Measurements from ENCODE around the gene HOXB4. TPM values are rescaled to one million over a fixed set of nuclear protein-coding genes. Genes with fewer than 3 reads are reported as not detected.

HOXB4 gene
- total RNA-seq, 2 experiments from 2014 or later = 0.16 to 0.17 TPM

DNA sequence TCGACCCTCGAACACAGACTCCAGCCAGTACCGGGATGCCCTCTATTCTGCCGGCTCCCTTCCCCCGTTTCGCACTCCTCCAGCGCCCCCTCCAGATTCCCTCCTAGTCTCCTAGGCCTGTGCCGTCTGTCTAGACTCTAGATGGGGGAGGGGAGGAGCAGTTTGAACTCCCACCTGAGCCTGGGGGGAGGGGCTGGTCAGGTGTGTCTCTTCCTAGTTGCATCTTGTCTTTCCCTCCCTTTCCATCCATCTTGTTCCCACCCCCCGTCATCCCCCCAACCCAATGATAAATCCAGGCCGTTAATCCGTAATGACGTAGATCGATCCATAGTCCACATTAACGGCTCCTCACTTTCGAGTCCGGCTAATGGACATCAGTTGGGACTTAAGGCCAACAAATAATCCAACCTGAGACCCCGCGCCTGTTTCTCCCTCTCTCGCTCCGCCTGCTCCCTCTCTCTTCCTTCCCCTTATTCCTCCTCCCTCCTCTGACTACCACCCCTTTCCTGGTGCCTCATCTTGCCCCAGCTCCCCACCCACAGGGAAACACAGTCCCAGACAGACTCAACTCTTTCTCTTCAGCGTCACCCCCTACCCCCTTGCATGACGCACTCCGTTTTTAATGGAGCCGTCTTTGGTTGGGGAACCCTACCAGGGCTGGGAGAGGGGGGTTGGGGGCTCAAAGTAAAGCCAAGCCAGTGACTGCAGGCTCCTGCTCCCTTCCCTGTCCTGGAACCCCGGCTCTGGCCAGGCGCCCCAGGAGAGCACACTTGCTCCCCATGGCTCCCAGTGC, 18.8 kb upstream of the HOXB4 start:
- no peaks in the 10 kb centered on the region for H3K36me3 Mint-ChIP-seq (ENCODE audit: low read depth)
- CTCF ChIA-PET = interaction anchor here (0.9 to 5.0 kb wide), 3 partner anchors 22 to 261 kb away, joined by 3 to 24 read pairs (median 4); no protein-coding TSS in a partner anchor
- H3K27ac Mint-ChIP-seq = no peak overlapping the region
- TF ChIP-seq, protein P1, sequence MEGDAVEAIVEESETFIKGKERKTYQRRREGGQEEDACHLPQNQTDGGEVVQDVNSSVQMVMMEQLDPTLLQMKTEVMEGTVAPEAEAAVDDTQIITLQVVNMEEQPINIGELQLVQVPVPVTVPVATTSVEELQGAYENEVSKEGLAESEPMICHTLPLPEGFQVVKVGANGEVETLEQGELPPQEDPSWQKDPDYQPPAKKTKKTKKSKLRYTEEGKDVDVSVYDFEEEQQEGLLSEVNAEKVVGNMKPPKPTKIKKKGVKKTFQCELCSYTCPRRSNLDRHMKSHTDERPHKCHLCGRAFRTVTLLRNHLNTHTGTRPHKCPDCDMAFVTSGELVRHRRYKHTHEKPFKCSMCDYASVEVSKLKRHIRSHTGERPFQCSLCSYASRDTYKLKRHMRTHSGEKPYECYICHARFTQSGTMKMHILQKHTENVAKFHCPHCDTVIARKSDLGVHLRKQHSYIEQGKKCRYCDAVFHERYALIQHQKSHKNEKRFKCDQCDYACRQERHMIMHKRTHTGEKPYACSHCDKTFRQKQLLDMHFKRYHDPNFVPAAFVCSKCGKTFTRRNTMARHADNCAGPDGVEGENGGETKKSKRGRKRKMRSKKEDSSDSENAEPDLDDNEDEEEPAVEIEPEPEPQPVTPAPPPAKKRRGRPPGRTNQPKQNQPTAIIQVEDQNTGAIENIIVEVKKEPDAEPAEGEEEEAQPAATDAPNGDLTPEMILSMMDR (IDR thresholded peaks at IDR 0.05) = no peak
- Histone ChIP-seq H3K27me3 (ENCODE audit: control insufficient read depth in 1 of 2, insufficient read depth in 2 of 2, low read length in 2 of 2) (peaks cover 88 to 95% of the 10 kb centered on the region in 2 experiments), H3K4me3 (ENCODE audit: low read length) (peak overlapping the region; percentile 47), H3K9me3 (ENCODE audit: control insufficient read depth in 1 of 2, insufficient read depth in 1 of 2, low read length in 2 of 2) (peaks cover 0 to 29% of the 10 kb centered on the region in 2 experiments), H3K4me1 (ENCODE audit: insufficient read depth, low read length) (peaks cover 58% of the 10 kb centered on the region), H3K27ac (ENCODE audit: low read depth in 1 of 2, low read length in 2 of 2) (no peak overlapping the region), H3K36me3 (ENCODE audit: insufficient read depth, low read length) (no peaks in the 10 kb centered on the region)
- no peak for DNase-seq
- H3K4me1 Mint-ChIP-seq (ENCODE audit: low read depth) = peaks cover 47% of the 10 kb centered on the region
- peak; percentile 4 for ATAC-seq (ENCODE audit: poor library complexity)
- H3K27me3 Mint-ChIP-seq = peaks cover 98% of the 10 kb centered on the region
- H3K4me3 Mint-ChIP-seq = peak overlapping the region; percentile 69
- POLR2A ChIA-PET = interaction anchor here (1.0 kb wide), 1 partner anchor 11 kb away, joined by 3 read pairs; no protein-coding TSS in a partner anchor
- H3K9me3 Mint-ChIP-seq = no peaks in the 10 kb centered on the region
- intact Hi-C loops (cut with DNase I, micrococcal nuclease) = no loop called here

DNA sequence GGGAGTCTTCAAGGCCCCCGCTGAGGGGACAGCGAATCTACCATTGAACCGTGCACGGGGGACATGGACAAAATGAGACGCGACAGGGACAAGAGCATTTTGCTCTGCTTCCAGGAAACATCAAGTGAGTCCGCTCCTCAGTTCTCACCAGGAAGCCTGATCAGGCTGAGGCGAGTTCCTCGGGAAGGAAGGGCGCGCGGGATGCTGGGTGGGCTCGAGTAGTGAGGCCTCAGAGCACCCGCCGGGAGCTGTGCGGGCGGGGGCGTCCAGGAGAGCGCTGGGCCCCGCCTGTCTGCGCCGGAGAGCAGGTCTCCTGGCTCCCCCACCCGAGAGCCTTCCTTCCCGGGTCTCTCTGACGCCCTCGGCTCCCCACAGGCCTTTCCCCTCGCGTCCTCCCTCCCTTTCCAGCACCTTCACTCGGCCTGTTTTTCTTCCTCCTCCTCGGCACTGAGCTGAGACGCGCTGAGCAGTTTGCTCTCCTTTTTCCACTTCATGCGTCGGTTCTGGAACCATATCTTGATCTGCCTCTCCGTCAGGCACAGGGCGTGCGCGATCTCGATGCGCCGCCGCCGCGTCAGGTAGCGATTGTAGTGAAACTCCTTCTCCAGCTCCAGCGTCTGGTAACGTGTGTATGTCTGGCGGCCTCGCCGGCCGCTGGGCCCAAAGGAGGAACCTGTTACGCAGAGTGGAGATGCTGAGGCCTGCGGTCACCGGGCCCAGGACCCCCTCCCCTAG, 18.0 kb upstream of the HOXB4 start:
- intact Hi-C loops (cut with DNase I, micrococcal nuclease) = no loop called here
- H3K36me3 Mint-ChIP-seq (ENCODE audit: low read depth) = no peaks in the 10 kb centered on the region
- Histone ChIP-seq H3K27me3 (ENCODE audit: control insufficient read depth in 1 of 2, insufficient read depth in 2 of 2, low read length in 2 of 2) (peaks cover 86 to 95% of the 10 kb centered on the region in 2 experiments), H3K4me1 (ENCODE audit: insufficient read depth, low read length) (peaks cover 53% of the 10 kb centered on the region), H3K4me3 (ENCODE audit: low read length) (peak overlapping the region; percentile 29), H3K36me3 (ENCODE audit: insufficient read depth, low read length) (no peaks in the 10 kb centered on the region), H3K9me3 (ENCODE audit: control insufficient read depth in 1 of 2, insufficient read depth in 1 of 2, low read length in 2 of 2) (peaks cover 0 to 24% of the 10 kb centered on the region in 2 experiments), H3K27ac (ENCODE audit: low read depth in 1 of 2, low read length in 2 of 2) (no peak overlapping the region)
- no peak overlapping the region for H3K27ac Mint-ChIP-seq
- POLR2A ChIA-PET = interaction anchor here (1.0 kb wide), 1 partner anchor 12 kb away, joined by 3 read pairs; no protein-coding TSS in a partner anchor
- peak in 6 of 14 experiments; percentile 27 to 63 (median 44) for DNase-seq
- peak overlapping the region; percentile 69 for H3K4me3 Mint-ChIP-seq
- peak; percentile 48 for ATAC-seq (ENCODE audit: poor library complexity)
- peaks cover 98% of the 10 kb centered on the region for H3K27me3 Mint-ChIP-seq
- peaks cover 47% of the 10 kb centered on the region for H3K4me1 Mint-ChIP-seq (ENCODE audit: low read depth)
- CTCF ChIA-PET = interaction anchor here (0.9 to 5.0 kb wide), 4 partner anchors 22 to 260 kb away, joined by 3 to 24 read pairs (median 4); no protein-coding TSS in a partner anchor
- TF ChIP-seq, protein P1 (IDR thresholded peaks at IDR 0.05) = no peak
- no peaks in the 10 kb centered on the region for H3K9me3 Mint-ChIP-seq

DNA sequence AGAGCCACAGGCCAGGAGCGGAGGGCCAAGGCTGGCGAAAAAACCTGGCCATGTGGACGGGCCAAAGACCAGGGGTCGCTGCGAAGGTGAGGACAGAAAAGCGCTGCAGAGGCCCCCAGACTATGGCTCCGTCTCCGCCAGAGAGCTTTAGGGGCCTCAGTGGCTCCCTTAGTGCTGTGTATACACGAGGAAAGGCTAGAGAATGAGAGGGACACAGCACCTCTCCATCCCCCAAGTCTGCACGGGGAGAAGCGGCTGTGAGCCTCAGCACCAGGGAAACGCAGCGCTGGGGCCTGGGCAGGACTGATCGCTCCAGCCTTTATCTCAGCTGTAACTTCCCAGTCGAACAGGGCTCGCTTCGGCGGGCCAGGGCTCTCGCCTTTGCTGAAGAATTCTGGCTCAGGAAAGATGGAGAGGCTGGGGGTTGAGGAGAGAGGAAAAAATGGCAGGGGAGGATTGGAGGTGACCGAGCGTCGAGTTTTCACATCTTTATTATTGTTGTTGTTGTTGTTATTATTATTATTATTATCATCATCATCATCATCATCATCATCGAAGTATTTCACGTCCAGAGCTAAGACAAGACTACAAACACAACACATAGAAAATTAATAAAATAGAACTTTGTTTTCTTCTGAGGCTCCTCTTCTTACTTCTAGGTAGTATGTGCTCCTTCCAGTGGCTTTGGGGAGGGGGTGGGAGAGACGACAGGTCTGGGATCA, 17.3 kb upstream of the HOXB4 start:
- TF ChIP-seq, protein P1 (IDR thresholded peaks at IDR 0.05) = no peak
- intact Hi-C loops (cut with DNase I, micrococcal nuclease) = no loop called here
- Mint-ChIP-seq H3K27me3 (peaks cover 98% of the 10 kb centered on the region), H3K4me3 (no peak overlapping the region), H3K9me3 (no peaks in the 10 kb centered on the region), H3K4me1 (ENCODE audit: low read depth) (peaks cover 47% of the 10 kb centered on the region), H3K36me3 (ENCODE audit: low read depth) (no peaks in the 10 kb centered on the region), H3K27ac (no peak overlapping the region)
- DNase-seq (no peak), ATAC-seq (ENCODE audit: poor library complexity) (no peak)
- ChIA-PET CTCF (interaction anchor here (0.6 to 5.0 kb wide), 7 partner anchors 19 to 259 kb away, joined by 3 to 24 read pairs (median 3); no protein-coding TSS in a partner anchor), POLR2A (interaction anchor here (0.7 kb wide), 1 partner anchor 484 kb away, joined by 3 read pairs; no protein-coding TSS in a partner anchor)
- no peak overlapping the region for H3K4me3 ChIP-seq (ENCODE audit: low read length)
- peaks cover 0 to 24% of the 10 kb centered on the region in 2 experiments for H3K9me3 ChIP-seq (ENCODE audit: control insufficient read depth in 1 of 2, insufficient read depth in 1 of 2, low read length in 2 of 2)
- H3K36me3 ChIP-seq (ENCODE audit: insufficient read depth, low read length) = no peaks in the 10 kb centered on the region
- H3K27me3 ChIP-seq (ENCODE audit: control insufficient read depth in 1 of 2, insufficient read depth in 2 of 2, low read length in 2 of 2) = peaks cover 86 to 95% of the 10 kb centered on the region in 2 experiments
- H3K27ac ChIP-seq (ENCODE audit: low read depth in 1 of 2, low read length in 2 of 2) = no peak overlapping the region
- peaks cover 53% of the 10 kb centered on the region for H3K4me1 ChIP-seq (ENCODE audit: insufficient read depth, low read length)
